Smooth muscle cell of the brain vasculature (primary cell): ENCODE results near the gene ZNF684.
"Not testable (repeated sequence)": the region's sequence is repeated elsewhere in the genome, so short reads cannot be mapped to it uniquely, and the experiment has no call there.

Experiments
- DNase-seq: peaks from one replicate; pipeline ENCODE4 v3.0.0-alpha.2; 2012; ENCODE audit warnings: low read depth, low spot score

The ZNF684 gene

DNA sequence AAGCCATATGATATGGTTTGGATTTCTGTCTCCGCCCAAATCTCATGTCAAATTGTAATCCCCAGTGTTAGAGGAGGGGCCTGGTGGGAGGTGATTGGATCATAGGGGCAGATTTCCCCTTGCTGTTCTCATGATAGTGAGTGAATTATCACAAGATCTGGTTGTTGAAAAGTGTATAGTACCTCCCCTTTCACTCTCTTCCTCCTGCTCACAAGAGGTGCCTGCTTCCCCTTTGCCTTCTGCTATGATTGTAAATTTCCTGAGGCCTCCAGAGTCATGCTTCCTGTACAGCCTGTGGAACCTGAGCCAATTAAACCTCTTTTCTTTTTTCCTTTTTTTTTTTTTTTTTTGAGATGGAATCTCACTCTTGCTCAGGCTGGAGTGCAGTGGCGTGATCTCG lies 43.4 kb downstream of the ZNF684 start:
- not testable (repeated sequence) for DNase-seq

GRCh38 chr1:40575336-40575735 lies 43.9 kb downstream of the ZNF684 start:
- no peak for DNase-seq

- DNase-seq, result no peak
Observed at GRCh38 chr1:40582116-40582515, 50.7 kb downstream of the ZNF684 start.

DNA sequence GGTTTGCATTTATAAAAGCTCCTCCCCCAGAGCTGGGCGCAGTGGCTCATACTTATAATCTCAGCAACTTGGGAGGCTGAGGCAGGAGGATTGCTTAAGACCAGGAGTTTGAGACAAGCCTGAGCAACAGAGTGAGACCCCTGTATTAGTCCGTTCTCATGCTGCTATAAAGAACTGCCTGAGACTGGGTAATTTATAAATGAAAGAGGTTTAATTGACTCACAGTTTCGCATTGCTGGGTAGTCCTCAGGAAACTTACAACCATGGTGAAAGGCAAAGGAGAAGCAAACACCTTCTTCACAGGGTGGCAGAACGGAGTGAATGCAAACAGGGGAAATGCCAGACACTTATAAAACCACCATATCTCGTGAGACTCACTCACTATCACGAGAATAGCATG lies 52.5 kb downstream of the ZNF684 start:
- no peak for DNase-seq

DNA sequence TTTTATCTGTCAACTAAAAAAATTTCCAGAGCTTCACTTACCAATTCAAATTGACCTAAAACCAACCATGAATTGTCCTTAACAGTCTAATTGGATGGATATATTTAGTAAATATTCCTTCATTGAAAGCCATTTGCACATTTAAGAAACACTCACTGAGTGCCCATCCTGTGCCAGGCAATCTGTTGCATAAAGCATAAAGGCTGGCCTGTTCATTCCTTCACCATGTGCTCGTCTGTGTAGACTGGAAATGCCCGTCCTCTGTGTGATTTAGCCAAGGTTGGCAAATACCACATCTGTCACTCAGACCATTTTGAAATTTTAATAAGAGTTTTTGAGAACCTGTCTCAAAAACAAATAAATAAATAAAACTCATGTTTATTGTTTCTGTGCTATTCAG lies 57.1 kb downstream of the ZNF684 start:
- DNase-seq, result no peak

DNA sequence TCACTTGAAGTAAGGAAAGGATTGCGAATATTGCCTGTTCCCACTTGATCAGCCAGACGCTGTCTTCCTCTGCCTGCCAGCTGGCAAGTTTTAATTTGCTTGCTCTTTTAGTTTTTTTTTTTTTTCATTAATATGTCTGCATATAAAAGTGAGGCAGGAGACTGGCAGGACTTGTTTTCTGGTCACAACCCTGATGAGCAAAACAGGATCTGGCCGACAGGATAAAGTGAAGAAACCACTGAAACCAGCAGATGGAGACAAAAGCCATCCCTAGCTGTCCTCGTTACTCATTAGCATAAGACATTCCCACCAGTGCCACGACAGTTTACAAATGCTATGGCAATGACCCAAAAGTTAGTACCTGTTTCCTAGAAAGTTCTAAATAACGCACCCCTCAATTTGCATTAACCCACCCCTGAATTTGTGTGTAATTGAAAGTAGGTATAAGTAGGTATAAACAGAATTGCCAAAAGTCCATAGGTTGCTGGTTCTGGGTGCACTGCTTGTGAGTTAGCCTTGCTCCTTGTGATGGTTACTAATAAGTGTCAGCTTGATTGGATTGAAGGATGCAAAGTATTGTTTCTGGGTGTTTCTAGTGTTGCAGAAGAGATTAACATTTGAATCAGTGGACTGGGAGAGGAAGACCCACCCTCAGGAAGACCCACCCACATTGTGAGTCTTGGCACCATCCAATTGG lies 60.8 kb downstream of the ZNF684 start:
- DNase-seq, result no peak

DNA sequence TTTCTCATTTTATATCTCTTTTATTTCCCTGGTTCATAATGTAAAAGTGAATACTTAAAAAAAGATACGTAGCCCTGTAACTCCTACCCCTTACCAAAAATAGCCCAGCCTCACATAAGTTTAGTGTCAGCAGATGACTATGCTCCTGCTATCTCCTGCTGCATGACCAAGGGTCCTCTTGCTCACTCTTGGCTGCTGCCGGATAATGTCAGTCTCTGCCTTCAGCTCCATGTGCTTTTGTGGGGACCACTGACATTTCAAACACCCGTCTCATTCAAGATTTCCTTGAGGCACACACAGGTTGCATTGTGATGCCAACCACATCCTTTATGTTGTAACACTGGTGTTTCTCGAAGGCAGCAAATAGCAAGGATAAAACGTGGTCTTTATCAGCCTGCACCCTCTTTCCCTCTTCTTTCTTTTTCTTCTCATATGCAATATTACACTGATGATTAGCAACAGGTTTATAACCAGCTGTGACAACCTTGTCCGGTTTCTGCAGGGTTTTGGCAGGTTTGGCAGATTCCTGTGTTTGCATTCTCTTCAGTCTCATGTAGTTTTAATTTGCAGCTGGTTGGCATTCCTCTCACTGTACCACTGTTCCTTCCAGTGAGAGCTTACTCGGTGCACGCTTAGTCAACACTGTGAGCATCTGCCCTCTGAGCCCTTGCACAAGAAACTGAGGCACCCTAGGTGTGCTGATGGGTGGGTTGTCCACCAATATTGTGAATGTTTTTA lies 62.2 kb downstream of the ZNF684 start:
- no peak for DNase-seq

- DNase-seq, result no peak
Observed at GRCh38 chr1:40594187-40594531, 62.7 kb downstream of the ZNF684 start.

DNA sequence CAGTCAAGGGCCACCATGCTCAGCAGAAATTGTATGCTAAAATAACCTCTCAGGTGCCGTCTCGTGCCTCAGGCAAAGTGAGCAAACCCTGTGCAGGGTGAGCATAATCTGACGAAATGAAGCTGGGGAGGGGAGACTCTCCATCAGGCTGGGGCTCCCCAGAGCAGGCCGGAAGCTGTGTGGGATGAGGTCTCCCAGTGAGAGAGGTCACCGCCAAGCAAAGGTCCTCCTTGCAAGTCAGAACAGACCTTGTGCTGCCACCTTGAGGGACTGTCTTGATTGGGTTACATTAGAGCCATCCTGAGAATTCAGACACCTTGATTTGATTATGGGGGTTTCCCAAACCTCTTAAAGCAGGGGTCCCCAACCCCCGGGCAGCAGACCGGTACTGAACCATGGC lies 64.2 kb downstream of the ZNF684 start:
- DNase-seq, result no peak
